ENCODE measurements around the gene CREB3L1. TPM values are rescaled to one million over a fixed set of nuclear protein-coding genes. Genes with fewer than 3 reads are reported as not detected.

Gene CREB3L1
- total and polyA plus RNA-seq, 4 donors = 16.8 to 54.0 (median 36.8) TPM

GRCh38 chr11:46363031-46363407 is 85.6 kb downstream of the CREB3L1 start:
- peak; percentile 41 for ATAC-seq (ENCODE audit: insufficient read depth, low FRiP score)
- Histone ChIP-seq H3K27ac (ENCODE audit: low read depth in 1 of 2, low read length in 1 of 2) (peak overlapping the region; percentile 73 to 88), H3K4me1 (ENCODE audit: control insufficient read depth in 5 of 5, insufficient read depth in 5 of 5, low read length in 5 of 5) (peaks cover 4 to 38% (median 26%) of the 10 kb centered on the region in 5 donors), H3K9me3 (ENCODE audit: control insufficient read depth in 4 of 4, insufficient read depth in 3 of 4, low read length in 3 of 4) (no peaks in the 10 kb centered on the region), H3K9ac (ENCODE audit: insufficient read depth in 1 of 2, low read length in 2 of 2) (peak overlapping the region in 1 of 2 donors; percentile 13), H3K4me3 (no peak overlapping the region), H3K36me3 (ENCODE audit: control insufficient read depth in 4 of 4, insufficient read depth in 4 of 4, low read length in 4 of 4) (peaks cover 0 to 8% (median 0%) of the 10 kb centered on the region in 4 donors), H3K27me3 (ENCODE audit: control insufficient read depth in 3 of 3, insufficient read depth in 3 of 3, low read length in 2 of 3) (no peaks in the 10 kb centered on the region)
- DNase-seq = peak; percentile 61 to 65 (median 64)
- 40 to 46% methylated on average over 9 of the region's 9 CpGs for WGBS, 2 donors
- TF ChIP-seq CTCF (IDR thresholded peaks at IDR 0.05; ENCODE audit: control extremely low read depth, extremely low read depth) = no peak

DNA sequence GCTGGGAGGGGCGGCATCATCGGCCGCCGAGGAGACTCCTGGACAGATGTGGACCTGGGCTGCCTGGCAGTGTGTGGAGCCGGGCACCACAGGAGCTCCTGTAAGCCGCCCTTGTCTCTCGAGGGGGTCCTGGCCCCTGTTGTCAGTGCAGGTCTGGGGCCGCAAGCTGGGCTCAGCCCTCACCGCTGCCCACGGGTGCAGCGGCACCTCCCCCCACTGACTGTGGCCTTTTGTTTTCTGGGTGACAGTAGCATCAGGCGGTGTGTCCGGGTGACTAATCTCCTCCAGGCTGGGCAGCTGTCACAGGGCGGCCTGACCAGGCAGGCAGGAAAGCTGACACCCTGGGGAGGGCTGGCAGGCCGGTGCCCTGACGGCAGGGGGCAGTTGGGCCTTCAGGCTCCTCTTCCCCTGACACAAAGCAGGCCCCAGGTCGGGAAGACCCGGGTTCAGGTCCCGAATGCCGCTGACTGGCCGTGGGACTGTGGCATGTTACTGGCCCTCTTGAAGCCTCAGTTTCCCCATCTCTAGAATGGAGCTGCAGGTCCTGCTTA is 86.1 kb downstream of the CREB3L1 start:
- Histone ChIP-seq H3K4me1 (ENCODE audit: control insufficient read depth in 5 of 5, insufficient read depth in 5 of 5, low read length in 5 of 5) (peaks cover 4 to 38% (median 26%) of the 10 kb centered on the region in 5 donors), H3K4me3 (no peak overlapping the region), H3K9me3 (ENCODE audit: control insufficient read depth in 4 of 4, insufficient read depth in 3 of 4, low read length in 3 of 4) (no peaks in the 10 kb centered on the region), H3K36me3 (ENCODE audit: control insufficient read depth in 4 of 4, insufficient read depth in 4 of 4, low read length in 4 of 4) (peaks cover 0 to 12% (median 0%) of the 10 kb centered on the region in 4 donors), H3K27ac (ENCODE audit: low read depth in 1 of 2, low read length in 1 of 2) (peak overlapping the region; percentile 73 to 85), H3K9ac (ENCODE audit: insufficient read depth in 1 of 2, low read length in 2 of 2) (no peak overlapping the region), H3K27me3 (ENCODE audit: control insufficient read depth in 3 of 3, insufficient read depth in 3 of 3, low read length in 2 of 3) (no peaks in the 10 kb centered on the region)
- no peak for TF ChIP-seq CTCF (IDR thresholded peaks at IDR 0.05; ENCODE audit: control extremely low read depth, extremely low read depth)
- peak; percentile 20 for ATAC-seq (ENCODE audit: insufficient read depth, low FRiP score)
- no peak for DNase-seq
- 68% methylated on average over 21 of the region's 21 CpGs for WGBS, 2 donors

- Histone ChIP-seq H3K27me3 (ENCODE audit: control insufficient read depth in 3 of 3, insufficient read depth in 3 of 3, low read length in 2 of 3) (no peaks in the 10 kb centered on the region), H3K36me3 (ENCODE audit: control insufficient read depth in 4 of 4, insufficient read depth in 4 of 4, low read length in 4 of 4) (peaks cover 0 to 12% (median 0%) of the 10 kb centered on the region in 4 donors), H3K4me3 (no peak overlapping the region), H3K9me3 (ENCODE audit: control insufficient read depth in 4 of 4, insufficient read depth in 3 of 4, low read length in 3 of 4) (no peaks in the 10 kb centered on the region), H3K9ac (ENCODE audit: insufficient read depth in 1 of 2, low read length in 2 of 2) (no peak overlapping the region), H3K4me1 (ENCODE audit: control insufficient read depth in 5 of 5, insufficient read depth in 5 of 5, low read length in 5 of 5) (peaks cover 4 to 38% (median 26%) of the 10 kb centered on the region in 5 donors), H3K27ac (ENCODE audit: low read depth in 1 of 2, low read length in 1 of 2) (peak overlapping the region; percentile 73 to 85)
- ATAC-seq (ENCODE audit: insufficient read depth, low FRiP score) = no peak
- no peak for DNase-seq
- WGBS, 2 donors = 79 to 89% methylated on average over 9 of the region's 9 CpGs
- no peak for TF ChIP-seq CTCF (IDR thresholded peaks at IDR 0.05; ENCODE audit: control extremely low read depth, extremely low read depth)
Observed at GRCh38 chr11:46364056-46364455, 86.6 kb downstream of the CREB3L1 start.

DNA sequence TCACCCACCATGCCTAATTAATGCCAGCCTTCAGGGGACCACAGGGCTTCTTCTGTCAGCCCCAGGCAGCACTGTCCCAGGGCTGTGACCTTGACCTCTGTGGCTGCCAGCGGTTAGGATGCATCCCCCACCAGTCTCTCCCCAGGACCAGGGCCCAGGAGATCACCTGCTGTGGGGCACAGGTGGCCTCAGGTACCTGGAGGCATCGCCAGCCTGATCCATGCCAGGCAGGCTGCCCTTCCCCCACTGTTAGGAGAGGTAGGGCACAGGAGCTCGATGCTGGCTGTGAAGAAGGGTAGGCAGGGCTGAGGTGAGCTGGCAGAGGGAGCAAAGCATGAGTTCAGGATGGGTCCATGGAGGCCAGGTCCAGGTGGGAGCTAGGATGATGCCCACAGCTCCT is 87.3 kb downstream of the CREB3L1 start:
- peaks cover 4 to 42% (median 26%) of the 10 kb centered on the region in 5 donors for H3K4me1 ChIP-seq (ENCODE audit: control insufficient read depth in 5 of 5, insufficient read depth in 5 of 5, low read length in 5 of 5)

More for the DNA sequence above, 87.3 kb downstream of the CREB3L1 start:
- Histone ChIP-seq H3K9me3 (ENCODE audit: control insufficient read depth in 4 of 4, insufficient read depth in 3 of 4, low read length in 3 of 4) (no peaks in the 10 kb centered on the region), H3K27ac (ENCODE audit: low read depth in 1 of 2, low read length in 1 of 2) (no peak overlapping the region), H3K9ac (ENCODE audit: insufficient read depth in 1 of 2, low read length in 2 of 2) (no peak overlapping the region), H3K27me3 (ENCODE audit: control insufficient read depth in 3 of 3, insufficient read depth in 3 of 3, low read length in 2 of 3) (no peaks in the 10 kb centered on the region), H3K4me3 (no peak overlapping the region), H3K36me3 (ENCODE audit: control insufficient read depth in 4 of 4, insufficient read depth in 4 of 4, low read length in 4 of 4) (peaks cover 0 to 17% (median 0%) of the 10 kb centered on the region in 4 donors)
- no peak for TF ChIP-seq CTCF (IDR thresholded peaks at IDR 0.05; ENCODE audit: control extremely low read depth, extremely low read depth)
- no peak for DNase-seq
- no peak for ATAC-seq (ENCODE audit: insufficient read depth, low FRiP score)
- 87 to 93% methylated on average over 3 of the region's 3 CpGs for WGBS, 2 donors

Measured in lung (tissue), 12 donors.